NCI-H510A (cell line): ENCODE results near the gene PRKG1.

Experiments
- DNase-seq: peaks from one replicate; lab custom pipeline; 2025; lab: John Stamatoyannopoulos, UW

PRKG1 gene

GRCh38 chr10:52316001-52316400 is 1241.7 kb downstream of the PRKG1 start:
- DNase-seq: no peak

GRCh38 chr10:52316500-52316899 is 1242.2 kb downstream of the PRKG1 start:
- no peak for DNase-seq

- DNase-seq: no peak
These were observed 1243.9 kb downstream of the PRKG1 start for GRCh38 chr10:52318136-52318701.

DNA sequence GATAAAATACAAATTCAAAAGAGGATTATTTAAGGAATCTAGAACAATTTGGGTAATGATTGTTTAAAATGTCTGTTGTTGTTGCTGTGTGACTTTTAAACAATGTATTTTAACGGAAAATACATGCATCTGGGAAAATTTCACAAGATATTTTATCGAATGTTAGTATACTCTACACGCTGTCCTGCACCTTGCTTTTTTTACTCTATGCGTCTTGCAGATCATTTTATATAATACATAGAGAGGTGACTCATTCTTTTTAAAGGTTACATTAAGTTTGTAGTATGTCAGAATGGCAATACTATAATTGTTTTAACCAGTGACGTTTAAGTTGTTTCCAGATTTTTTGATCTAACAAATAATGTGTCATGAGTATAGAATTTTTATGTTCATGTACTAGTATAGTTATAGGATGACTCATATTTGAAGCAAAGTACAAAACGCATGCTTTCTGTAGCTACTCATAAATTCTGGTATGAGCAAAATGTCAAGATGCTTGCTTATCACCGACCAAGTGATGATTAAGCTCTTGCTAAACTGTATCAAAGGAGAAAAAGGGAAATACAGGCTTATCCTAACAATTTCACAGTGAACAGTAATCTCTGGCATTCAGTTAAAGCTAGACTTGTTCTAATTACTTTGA is 1244.7 kb downstream of the PRKG1 start:
- no peak for DNase-seq

GRCh38 chr10:52319926-52320325 is 1245.6 kb downstream of the PRKG1 start:
- DNase-seq: no peak

- no peak for DNase-seq
These were observed 1248.0 kb downstream of the PRKG1 start for GRCh38 chr10:52322323-52322722.

DNA sequence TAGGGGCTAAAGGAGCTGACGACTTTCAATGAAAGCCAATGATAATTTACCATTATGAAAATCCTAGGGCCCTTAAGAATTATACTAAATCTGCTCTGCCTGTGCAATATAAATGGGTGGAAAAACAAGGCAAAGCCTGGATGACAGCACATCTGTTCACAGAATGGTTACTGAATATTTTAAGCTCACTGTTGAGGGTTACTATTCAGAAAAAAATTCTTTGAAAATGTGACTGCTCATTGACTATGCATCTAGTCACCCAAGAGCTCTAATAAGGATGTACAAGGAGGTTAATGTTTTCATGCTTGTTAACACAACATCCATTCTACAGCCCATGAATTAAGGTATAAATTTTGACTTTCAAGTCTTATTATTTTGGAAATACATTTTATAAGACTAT is 1248.6 kb downstream of the PRKG1 start:
- no peak for DNase-seq

GRCh38 chr10:52326382-52326781 is 1252.1 kb downstream of the PRKG1 start:
- DNase-seq: no peak

GRCh38 chr10:52331638-52332364 is 1257.5 kb downstream of the PRKG1 start:
- DNase-seq: no peak

DNA sequence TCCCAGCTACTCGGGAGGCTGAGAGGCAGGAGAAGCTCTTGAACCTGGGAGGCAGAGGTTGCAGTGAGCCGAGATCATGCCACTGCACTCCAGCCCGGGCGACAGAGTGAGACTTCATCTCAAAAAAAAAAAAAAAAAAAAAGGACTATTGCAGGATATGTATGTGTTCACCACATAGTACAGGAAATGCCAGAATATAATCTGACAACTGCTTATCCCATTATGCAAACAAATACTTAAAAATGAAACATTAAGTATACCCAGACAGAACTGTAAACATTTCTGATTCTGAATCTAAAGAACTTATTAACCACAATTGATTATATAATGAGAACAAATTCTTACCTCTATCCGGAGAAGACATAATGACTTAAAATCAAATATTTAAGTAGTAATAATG is 1258.5 kb downstream of the PRKG1 start:
- DNase-seq: no peak

DNA sequence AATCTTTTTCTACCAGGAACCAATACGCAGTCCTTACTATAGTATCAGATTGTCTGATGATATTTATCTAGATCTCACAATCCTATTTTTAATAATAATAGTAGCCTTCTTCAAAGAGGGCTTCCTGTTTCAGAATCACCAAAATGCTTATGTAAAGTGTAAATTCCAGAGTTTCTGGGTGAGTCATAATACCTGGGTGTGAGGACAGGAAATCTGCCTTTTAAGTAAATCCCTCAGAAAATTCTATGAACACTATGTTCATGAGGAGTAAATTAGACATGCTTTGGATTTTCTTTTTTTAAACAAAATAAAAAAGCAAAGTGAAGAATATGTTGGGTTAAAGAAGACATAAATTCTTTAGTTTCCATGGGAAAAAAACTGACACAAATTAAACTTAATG is 1260.3 kb downstream of the PRKG1 start:
- DNase-seq: no peak

- no peak for DNase-seq
These were observed 1261.4 kb downstream of the PRKG1 start for GRCh38 chr10:52335665-52336064.

- DNase-seq: no peak
These were observed 1262.9 kb downstream of the PRKG1 start for GRCh38 chr10:52337225-52337624.

DNA sequence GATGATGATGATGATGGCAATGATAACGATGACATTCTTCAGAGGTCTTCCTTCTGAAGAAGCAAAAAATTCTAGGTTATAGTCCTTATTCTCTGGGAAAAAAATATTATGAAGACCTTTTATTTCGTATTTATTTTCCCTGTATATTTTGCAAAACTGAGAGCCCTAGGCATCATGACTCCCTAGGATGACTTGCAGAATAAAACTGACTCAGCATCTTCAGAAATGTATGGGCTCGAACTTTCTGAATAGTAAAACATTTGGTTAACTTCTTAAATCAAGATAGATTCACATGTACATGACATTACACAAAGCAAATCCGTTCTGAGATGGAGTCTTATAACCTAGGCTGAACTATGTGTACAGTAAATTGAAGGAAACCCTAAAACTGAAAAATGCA is 1269.2 kb downstream of the PRKG1 start:
- DNase-seq: no peak

DNA sequence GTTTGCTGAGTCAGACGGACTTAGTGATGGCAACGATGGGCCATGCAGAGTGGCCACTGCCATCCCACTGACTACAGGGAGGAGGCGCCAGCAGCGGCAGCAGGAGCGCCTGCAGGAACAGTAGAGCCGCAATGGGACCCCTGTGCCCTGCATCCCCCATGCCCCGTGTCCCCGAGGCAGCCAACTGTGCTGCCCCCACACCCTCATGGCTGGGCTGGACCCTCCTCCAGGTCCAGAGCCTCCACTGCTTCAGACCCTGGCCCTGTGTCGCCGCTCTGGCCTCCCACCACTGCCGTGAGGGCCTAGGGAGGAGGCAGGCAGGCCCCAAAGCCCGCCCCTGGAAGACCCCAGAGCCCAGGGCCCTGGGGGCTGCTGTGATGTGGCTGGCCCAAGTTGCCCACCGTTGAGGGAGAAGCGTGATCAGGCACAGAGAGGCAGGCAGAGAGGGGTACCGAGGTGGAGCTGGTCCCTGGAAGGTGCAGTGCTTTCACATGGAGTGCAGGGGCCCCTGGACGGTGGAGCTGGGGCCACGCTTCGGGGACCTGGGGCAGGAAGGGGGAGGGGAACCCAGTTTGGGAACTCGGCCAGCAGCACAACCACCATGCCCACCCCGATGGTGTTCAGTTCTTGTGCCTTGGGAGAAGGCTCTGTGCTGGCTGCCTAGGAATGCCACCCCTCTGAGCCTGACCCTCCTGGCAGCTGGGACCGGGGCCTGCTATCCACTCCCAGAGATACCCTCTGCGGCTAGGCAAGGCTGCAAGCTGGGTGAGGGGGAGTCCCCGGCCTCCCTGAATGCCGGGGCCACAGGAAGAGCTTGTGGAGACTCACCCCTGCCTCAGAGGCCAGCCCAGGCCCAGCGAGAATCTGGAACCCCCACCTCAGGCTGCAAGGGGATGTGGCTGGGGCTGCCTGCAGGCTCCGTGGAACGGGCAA is 1272.4 kb downstream of the PRKG1 start:
- DNase-seq: no peak

GRCh38 chr10:52347327-52347667 is 1273.0 kb downstream of the PRKG1 start:
- DNase-seq: no peak
